HL-60 (cell line): Measurements from ENCODE around the gene TRIO.

ENCODE experiments used
- DNase-seq, 2 experiments: peaks; one replicate each; pipeline ENCODE4 v3.0.0-alpha.2; 2010 to 2020; ENCODE audit warnings: low read depth in 1 of 2, low spot score in 1 of 2
- H3K27ac ChIP-seq: fragments of 250-450 bp; sonication (Bioruptor Pico); replicated peaks from 2 replicates; pipeline ENCODE4 v1.5.1; 2020; ENCODE audit warnings: mild to moderate bottlenecking, moderate library complexity
- H3K27me3 ChIP-seq: fragments of 250-450 bp; sonication (Bioruptor Pico); 2 replicates; pipeline ENCODE4 v1.5.1; 2021; ENCODE audit warnings: mild to moderate bottlenecking, moderate library complexity; ENCODE audit not compliant: insufficient read depth, poor library complexity, severe bottlenecking
- H3K4me3 ChIP-seq: replicated peaks from 2 replicates; pipeline ENCODE4 v1.5.1; 2011; ENCODE audit warnings: mild to moderate bottlenecking, control low read depth, low read length; ENCODE audit not compliant: insufficient read depth
- GABPA ChIP-seq: IDR thresholded peaks from 2 replicates; pipeline ENCODE4 v1.6.1; 2012; ENCODE audit warnings: low read depth
- POLR2AphosphoS5 ChIP-seq: IDR thresholded peaks from 2 replicates; pipeline ENCODE4 v1.6.1; 2012; ENCODE audit warnings: low read depth
- SPI1 ChIP-seq: IDR thresholded peaks from 2 replicates; pipeline ENCODE4 v1.6.1; 2012; ENCODE audit warnings: low read depth, mild to moderate bottlenecking, borderline replicate concordance
- TF ChIP-seq, protein P1 (sequence below): IDR thresholded peaks from 2 replicates; pipeline ENCODE4 v1.6.1; 2012; ENCODE audit warnings: low read depth; ENCODE audit not compliant: insufficient replicate concordance
- TF ChIP-seq, protein P2 (sequence below): IDR thresholded peaks from one replicate; pipeline ENCODE4 v1.5.1; 2011; ENCODE audit warnings: low read length, control low read depth, inconsistent platforms; ENCODE audit not compliant: insufficient read depth

Gene TRIO

DNA sequence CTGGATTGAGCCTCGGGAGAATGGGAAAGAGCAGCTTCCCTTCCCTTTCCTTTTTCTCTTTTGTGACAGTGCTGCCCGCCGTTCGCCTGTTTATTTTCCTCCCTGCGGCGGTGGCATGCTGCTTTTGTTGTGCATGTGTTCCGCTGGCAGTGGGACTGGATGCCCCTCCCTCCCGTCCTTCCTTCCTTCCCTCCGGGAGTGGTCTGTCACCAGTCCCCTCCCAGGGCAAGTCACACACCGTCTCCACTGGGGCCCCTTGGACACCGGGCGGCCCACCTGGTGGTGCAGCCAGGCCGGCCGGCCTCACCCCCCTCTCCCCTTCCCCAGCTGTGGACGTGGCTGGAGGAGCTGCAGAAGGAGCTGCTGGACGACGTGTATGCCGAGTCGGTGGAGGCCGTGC lies 214.7 kb downstream of the TRIO start:
- Histone ChIP-seq H3K4me3 (no peak overlapping the region), H3K27ac (no peak overlapping the region), H3K27me3 (no peaks in the 10 kb centered on the region)
- DNase-seq = no peak
- TF ChIP-seq, protein P1, sequence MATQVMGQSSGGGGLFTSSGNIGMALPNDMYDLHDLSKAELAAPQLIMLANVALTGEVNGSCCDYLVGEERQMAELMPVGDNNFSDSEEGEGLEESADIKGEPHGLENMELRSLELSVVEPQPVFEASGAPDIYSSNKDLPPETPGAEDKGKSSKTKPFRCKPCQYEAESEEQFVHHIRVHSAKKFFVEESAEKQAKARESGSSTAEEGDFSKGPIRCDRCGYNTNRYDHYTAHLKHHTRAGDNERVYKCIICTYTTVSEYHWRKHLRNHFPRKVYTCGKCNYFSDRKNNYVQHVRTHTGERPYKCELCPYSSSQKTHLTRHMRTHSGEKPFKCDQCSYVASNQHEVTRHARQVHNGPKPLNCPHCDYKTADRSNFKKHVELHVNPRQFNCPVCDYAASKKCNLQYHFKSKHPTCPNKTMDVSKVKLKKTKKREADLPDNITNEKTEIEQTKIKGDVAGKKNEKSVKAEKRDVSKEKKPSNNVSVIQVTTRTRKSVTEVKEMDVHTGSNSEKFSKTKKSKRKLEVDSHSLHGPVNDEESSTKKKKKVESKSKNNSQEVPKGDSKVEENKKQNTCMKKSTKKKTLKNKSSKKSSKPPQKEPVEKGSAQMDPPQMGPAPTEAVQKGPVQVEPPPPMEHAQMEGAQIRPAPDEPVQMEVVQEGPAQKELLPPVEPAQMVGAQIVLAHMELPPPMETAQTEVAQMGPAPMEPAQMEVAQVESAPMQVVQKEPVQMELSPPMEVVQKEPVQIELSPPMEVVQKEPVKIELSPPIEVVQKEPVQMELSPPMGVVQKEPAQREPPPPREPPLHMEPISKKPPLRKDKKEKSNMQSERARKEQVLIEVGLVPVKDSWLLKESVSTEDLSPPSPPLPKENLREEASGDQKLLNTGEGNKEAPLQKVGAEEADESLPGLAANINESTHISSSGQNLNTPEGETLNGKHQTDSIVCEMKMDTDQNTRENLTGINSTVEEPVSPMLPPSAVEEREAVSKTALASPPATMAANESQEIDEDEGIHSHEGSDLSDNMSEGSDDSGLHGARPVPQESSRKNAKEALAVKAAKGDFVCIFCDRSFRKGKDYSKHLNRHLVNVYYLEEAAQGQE = no peak
- TF ChIP-seq SPI1 (no peak), POLR2AphosphoS5 (no peak), GABPA (no peak)
- TF ChIP-seq, protein P2, sequence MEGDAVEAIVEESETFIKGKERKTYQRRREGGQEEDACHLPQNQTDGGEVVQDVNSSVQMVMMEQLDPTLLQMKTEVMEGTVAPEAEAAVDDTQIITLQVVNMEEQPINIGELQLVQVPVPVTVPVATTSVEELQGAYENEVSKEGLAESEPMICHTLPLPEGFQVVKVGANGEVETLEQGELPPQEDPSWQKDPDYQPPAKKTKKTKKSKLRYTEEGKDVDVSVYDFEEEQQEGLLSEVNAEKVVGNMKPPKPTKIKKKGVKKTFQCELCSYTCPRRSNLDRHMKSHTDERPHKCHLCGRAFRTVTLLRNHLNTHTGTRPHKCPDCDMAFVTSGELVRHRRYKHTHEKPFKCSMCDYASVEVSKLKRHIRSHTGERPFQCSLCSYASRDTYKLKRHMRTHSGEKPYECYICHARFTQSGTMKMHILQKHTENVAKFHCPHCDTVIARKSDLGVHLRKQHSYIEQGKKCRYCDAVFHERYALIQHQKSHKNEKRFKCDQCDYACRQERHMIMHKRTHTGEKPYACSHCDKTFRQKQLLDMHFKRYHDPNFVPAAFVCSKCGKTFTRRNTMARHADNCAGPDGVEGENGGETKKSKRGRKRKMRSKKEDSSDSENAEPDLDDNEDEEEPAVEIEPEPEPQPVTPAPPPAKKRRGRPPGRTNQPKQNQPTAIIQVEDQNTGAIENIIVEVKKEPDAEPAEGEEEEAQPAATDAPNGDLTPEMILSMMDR = no peak

DNA sequence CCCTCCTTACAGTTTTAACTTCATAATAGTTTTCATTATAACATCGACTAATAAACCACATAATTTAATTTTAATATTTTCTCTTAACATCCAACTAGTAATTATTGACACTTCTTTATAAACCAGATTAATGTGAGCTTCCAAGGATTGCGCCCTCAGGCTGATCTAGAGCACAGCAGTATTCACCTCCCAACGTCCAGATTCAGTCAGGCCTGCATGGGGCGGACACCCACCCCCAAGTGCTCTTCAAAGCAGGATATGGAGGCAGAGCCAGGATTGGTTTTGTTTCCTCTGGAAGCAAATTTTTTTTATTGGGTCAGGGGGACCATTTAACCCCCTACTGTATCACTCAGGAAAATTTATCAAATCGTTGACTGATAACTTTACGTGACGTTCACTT lies 215.4 kb downstream of the TRIO start:
- Histone ChIP-seq H3K27me3 (no peaks in the 10 kb centered on the region), H3K4me3 (no peak overlapping the region), H3K27ac (no peak overlapping the region)
- TF ChIP-seq POLR2AphosphoS5 (no peak), SPI1 (no peak), GABPA (no peak)
- TF ChIP-seq, protein P1 = no peak
- TF ChIP-seq, protein P2 = no peak
- no peak for DNase-seq

DNA sequence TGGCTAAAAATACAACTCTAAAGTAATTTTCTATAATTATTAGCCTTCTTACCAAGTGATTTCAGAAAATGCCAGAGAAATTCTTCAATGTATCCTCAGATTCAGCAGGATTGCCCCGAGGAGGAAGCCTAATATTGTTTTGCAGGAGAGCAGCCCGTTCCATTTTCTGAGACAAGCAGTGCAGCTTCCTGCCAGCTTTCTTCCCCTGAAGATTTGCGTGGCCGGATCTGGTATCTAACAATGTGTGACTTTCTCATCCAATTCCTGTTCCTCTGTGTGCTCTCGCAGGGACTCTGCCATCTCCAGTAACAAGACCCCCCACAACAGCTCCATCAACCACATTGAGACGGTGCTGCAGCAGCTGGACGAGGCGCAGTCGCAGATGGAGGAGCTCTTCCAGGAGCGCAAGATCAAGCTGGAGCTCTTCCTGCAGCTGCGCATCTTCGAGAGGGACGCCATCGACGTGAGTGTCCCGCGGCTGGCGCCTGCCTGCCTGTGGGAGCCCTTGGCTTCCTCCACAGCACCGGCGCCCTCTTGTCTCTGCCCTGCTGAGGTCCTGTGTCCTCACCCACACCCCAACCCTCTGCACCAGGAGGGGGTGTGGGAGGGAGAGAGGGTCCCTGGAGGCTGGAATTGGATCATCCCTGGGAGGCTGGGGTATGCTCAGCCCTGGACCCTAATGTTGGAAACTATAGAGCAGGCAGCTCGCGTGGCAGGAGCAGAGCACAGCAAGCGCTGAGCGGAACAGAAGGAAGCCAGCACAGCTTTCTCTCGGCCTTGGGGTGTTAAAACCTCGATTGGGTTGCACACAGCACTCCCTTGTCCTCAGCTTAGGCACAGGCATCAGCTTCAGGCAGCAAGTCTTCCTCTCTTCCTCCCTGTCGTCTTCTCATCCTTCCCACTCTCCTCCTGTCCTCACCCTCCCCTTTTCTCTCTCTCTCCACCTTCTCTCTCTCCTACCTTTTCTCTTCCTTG lies 216.2 kb downstream of the TRIO start:
- no peak for DNase-seq
- Histone ChIP-seq H3K4me3 (no peak overlapping the region), H3K27me3 (no peaks in the 10 kb centered on the region), H3K27ac (no peak overlapping the region)
- TF ChIP-seq, protein P2 = no peak
- TF ChIP-seq POLR2AphosphoS5 (no peak), SPI1 (no peak), GABPA (no peak)
- TF ChIP-seq, protein P1 = no peak
